ENCODE results near the gene SLC35F1.

GRCh38 chr6:117951783-117952182 is 44.7 kb downstream of the SLC35F1 start:
- TF ChIP-seq POLR2A (IDR thresholded peaks at IDR 0.05) (no peak), CTCF (IDR thresholded peaks at IDR 0.05) (no peak)
